Activated naive CD4-positive, alpha-beta T cell treated with anti-CD3 and anti-CD28 coated beads, Interleukin-2, amount 50 U/mL, for 16 hours (primary cell): ENCODE measurements around the gene PHACTR1.
"Not testable (repeated sequence)": the region's sequence is repeated elsewhere in the genome, so short reads cannot be mapped to it uniquely, and the experiment has no call there.

Source experiments
- DNase-seq: peaks from one replicate; pipeline ENCODE4 v3.0.0-alpha.2; 2020

The PHACTR1 gene

GRCh38 chr6:13216236-13217014 lies 499.9 kb downstream of the PHACTR1 start:
- no peak for DNase-seq

GRCh38 chr6:13217206-13217905 lies 500.8 kb downstream of the PHACTR1 start:
- DNase-seq = no peak

GRCh38 chr6:13220266-13220665 lies 503.7 kb downstream of the PHACTR1 start:
- DNase-seq = no peak

GRCh38 chr6:13222048-13222447 lies 505.5 kb downstream of the PHACTR1 start:
- no peak for DNase-seq

- no peak for DNase-seq
These were observed 509.5 kb downstream of the PHACTR1 start for GRCh38 chr6:13226071-13226470.

DNA sequence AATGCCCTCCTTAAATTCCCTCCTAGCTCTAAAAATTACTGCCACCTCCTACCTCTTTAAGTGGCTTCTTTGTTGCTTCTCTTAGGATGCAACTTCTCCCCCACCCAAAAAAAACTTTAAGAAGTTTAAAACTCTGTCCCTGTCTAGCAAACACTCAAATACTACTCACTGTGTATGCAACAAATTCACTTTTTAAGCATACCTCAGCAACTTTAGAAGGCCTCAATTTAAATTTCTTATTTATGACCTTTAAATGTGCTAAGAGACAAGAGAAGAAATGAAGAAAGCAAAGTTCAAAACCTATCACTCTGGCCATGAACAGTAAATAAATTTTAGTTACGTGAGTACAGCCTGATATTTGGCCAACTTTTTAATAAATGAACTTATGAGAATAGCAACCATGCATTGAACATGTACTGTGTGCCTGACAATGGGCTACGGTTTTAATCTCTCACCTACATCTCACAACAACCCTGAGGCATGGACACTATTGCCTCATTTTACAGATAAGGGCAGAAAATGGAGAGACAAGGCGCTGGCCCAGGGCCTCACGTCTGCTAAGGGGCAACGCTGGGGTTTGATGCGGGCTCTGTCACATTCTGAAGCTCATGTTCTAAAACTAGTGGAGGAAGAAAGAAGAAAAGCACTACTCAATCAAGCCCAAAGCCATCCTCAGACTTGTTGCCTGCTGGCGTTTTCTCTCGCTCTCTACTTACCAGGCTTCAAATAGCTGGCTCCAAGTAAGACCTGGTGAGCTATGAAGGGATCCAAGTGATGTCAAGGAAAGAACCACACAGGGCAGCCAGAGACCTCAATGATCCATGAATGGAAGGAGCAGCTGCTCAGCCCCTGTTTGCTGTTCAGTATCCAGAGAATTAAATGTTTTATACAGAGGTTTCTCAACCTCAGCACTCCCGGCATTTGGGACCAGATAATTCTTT lies 512.0 kb downstream of the PHACTR1 start:
- DNase-seq = no peak

GRCh38 chr6:13229205-13230085 lies 512.9 kb downstream of the PHACTR1 start:
- DNase-seq = no peak

DNA sequence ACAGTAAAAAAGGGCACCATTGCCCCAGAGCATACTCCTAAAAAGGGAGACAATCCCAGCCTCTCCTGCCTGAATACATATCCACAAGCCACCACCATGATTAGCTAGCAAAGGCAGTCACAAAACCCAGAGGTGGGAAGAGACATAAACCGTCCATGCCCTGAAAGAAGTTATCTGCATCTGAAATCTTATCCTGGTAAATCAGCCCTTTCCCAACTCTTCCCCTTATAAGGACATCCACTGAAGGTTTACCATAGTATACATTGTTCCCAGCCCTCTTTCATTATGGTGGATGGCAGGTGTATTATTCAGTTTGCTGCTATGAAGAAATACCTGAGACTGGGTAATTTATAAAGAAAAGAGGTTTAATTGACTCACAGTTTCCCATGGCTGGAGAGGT lies 516.5 kb downstream of the PHACTR1 start:
- no peak for DNase-seq

DNA sequence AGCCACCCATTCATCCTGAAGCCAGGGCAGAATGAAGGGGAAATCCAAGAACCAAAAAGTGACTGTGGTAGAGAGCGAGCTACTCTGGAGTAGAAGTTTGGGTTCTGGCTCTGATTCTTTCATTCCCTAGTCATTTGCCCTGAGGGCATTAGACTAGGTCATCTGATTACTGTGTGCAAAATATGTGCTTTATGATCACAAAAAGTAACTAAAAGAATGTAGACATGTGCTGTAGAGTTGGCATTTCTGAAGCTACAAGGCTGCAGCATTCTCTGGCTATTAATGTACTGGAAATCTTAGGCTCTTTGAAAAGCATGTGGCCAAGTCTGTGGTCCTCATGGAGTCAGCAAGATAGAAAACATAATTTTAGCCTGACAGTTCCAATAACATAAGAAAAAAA lies 517.6 kb downstream of the PHACTR1 start:
- no peak for DNase-seq

- DNase-seq = no peak
These were observed 518.8 kb downstream of the PHACTR1 start for GRCh38 chr6:13235339-13235738.

GRCh38 chr6:13237318-13237717 lies 520.8 kb downstream of the PHACTR1 start:
- no peak for DNase-seq

DNA sequence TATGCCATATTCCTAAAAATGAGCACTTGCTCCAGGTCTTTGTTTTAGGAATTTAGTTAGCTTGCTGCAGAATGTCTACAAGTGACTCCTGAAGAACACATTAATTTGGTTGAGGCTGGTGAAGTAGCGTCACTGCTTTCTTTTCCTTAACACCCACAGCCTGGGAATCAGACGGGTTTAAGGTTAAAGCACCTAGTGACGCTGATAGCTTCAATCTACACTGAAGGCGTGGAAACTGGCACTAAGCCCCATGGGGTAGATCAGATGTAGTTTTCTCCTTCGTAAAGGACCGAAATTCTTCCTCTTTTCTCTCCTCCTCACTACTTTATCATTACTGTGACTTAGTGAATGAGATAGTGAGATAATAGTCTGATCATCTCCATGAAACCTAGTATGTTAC lies 521.5 kb downstream of the PHACTR1 start:
- no peak for DNase-seq

DNA sequence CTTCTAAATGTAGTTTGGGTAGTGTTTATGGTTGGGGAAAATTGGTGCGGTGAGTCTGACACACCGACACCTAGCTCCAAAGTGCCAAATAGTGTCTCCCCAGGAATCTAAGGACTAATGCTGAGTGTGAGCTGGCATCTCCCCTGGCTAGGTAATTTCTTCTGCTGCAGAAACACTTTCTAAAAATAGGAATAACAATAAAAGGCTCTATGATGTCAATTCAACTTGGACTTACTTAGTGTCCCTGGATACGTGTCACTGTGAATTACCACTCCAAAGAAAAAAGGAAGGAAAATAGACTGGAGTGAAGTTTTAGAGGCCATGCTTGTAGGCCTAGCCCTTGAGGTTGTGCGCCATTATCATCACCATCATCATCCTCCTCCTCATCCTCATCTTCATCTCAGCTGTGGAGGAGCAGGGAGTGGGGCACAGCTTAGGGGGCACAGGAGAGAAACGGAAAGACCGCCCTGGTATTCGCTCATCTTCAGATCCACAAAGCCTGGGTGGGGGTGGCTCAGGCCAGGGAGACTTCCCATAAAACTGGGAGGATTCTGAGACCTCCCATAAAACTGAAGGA lies 522.2 kb downstream of the PHACTR1 start:
- DNase-seq = no peak

- no peak for DNase-seq
These were observed 523.2 kb downstream of the PHACTR1 start for GRCh38 chr6:13239530-13240455.

- DNase-seq = no peak
These were observed 524.8 kb downstream of the PHACTR1 start for GRCh38 chr6:13241364-13241763.

DNA sequence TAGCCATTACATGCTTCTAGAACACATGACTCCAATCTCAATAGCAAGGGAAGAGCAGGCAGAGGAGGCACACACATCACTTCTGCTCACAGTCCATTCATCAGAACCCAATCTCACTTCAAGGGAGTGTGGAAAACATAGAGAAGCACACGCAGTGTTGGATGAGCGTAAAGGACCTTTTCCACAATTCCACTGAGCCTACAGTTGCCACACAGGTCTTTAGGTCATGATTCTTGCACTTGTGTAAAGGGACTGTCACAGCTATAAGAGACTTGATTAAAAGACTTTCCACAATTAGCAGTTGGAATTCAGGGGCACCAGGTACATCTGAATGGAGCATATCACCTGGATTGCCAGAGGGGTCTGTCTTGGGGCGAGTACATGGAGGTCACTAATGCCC lies 525.6 kb downstream of the PHACTR1 start:
- no peak for DNase-seq

DNA sequence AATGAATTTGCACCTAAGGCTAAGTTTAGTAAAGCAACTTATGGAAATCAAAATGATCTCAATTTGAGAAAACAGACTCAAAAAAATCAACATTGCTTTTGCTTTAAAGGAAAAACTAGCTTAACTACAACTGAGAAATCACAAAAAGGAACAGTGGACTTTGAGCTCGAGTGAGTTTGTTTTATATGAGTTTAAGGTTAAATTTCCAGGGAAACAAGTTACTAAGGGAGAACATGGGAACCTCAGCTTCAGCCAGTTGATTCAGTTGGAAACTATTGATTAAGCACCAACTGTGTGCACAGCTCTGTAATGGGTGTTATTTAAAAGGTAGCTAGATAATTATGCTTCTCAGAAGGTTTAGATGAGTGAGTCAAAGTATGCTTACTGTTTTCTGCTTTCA lies 526.0 kb downstream of the PHACTR1 start:
- no peak for DNase-seq

DNA sequence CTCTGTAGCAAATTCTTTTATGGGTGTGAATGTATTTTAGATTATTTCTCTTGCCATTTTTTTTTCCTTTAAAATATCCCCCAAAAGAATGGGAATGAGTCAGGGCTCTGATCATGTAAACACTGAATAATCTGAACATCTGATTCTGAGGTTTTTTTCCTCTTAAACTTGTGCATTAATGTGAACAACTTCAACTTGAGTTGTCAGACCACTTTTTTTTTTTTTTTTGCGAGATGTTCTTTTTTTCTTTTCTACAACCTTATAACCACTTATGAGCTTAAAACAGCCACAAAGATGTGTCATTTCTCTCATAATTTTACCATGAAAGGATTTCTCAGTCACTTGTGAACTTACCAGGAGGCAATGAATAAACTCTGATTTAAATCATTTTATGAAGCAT lies 526.5 kb downstream of the PHACTR1 start:
- DNase-seq = no peak

- DNase-seq = not testable (repeated sequence)
These were observed 527.2 kb downstream of the PHACTR1 start for GRCh38 chr6:13243745-13244144.

- no peak for DNase-seq
These were observed 531.1 kb downstream of the PHACTR1 start for GRCh38 chr6:13247627-13248026.

- no peak for DNase-seq
These were observed 531.5 kb downstream of the PHACTR1 start for GRCh38 chr6:13248053-13248452.
